ENCODE measurements around the gene MAST4.

- TF ChIP-seq FOSL1 (IDR thresholded peaks at IDR 0.05; ENCODE audit: insufficient read depth, low read depth, low read length) (no peak), POLR2A (IDR thresholded peaks at IDR 0.05; ENCODE audit: control extremely low read depth in 1 of 2, low read depth in 2 of 2, low read length in 2 of 2) (no peak), CTCF (IDR thresholded peaks at IDR 0.05; ENCODE audit: control extremely low read depth in 1 of 3, insufficient read depth in 1 of 3, low read depth in 1 of 3, low read length in 3 of 3) (no peak), POLR2AphosphoS5 (IDR thresholded peaks at IDR 0.05; ENCODE audit: low read depth, low read length) (no peak), EGR1 (IDR thresholded peaks at IDR 0.05; ENCODE audit: borderline replicate concordance, low read depth, low read length) (no peak), CREB1 (IDR thresholded peaks at IDR 0.05) (no peak), RAD21 (IDR thresholded peaks at IDR 0.05 in 1 of 2, conservative IDR thresholded peaks at IDR 0.05 in 1 of 2; ENCODE audit: low read depth in 2 of 2, low read length in 2 of 2) (no peak), MAX (IDR thresholded peaks at IDR 0.05) (no peak), CHD2 (IDR thresholded peaks at IDR 0.05; ENCODE audit: low read length) (no peak), JUND (IDR thresholded peaks at IDR 0.05; ENCODE audit: low read length) (no peak), NANOG (IDR thresholded peaks at IDR 0.05; ENCODE audit: insufficient read depth, low read depth, low read length, poor library complexity, severe bottlenecking) (no peak), EP300 (IDR thresholded peaks at IDR 0.05; ENCODE audit: borderline replicate concordance in 1 of 2, low read depth in 2 of 2, low read length in 2 of 2) (no peak), SP4 (IDR thresholded peaks at IDR 0.05; ENCODE audit: low read length) (no peak), BCL11A (IDR thresholded peaks at IDR 0.05; ENCODE audit: low read depth in 2 of 2, low read length in 2 of 2) (no peak)
These were observed 140.9 kb downstream of the MAST4 start for GRCh38 chr5:66737096-66737495.

Measured in H1 (cell line).